ENCODE data around the gene MBD4. TPM values are rescaled to one million over a fixed set of nuclear protein-coding genes. Genes with fewer than 3 reads are reported as not detected.
A peak's percentile ranks its signal among the peaks of the same experiment; 100 is the strongest.
"Not testable (repeated sequence)": the region's sequence is repeated elsewhere in the genome, so short reads cannot be mapped to it uniquely, and the experiment has no call there.

The MBD4 gene
- total RNA-seq, 4 donors from 2014 or later, result 22.9 to 35.2 (median 28.6) TPM

GRCh38 chr3:129386984-129387383, 52.8 kb downstream of the MBD4 start:
- peak overlapping the region; percentile 24 to 76 (median 62) for H3K27ac ChIP-seq
- DNase-seq, result no peak
- peaks cover 13 to 30% of the 10 kb centered on the region in 2 donors for H3K4me1 ChIP-seq
- H3K27me3 ChIP-seq, result no peaks in the 10 kb centered on the region
- H3K36me3 ChIP-seq, result peaks cover 5 to 11% of the 10 kb centered on the region in 2 donors
- no peaks in the 10 kb centered on the region for H3K9me3 ChIP-seq
- TF ChIP-seq POLR2A (IDR thresholded peaks at IDR 0.05), result no peak
- TF ChIP-seq, protein P1, sequence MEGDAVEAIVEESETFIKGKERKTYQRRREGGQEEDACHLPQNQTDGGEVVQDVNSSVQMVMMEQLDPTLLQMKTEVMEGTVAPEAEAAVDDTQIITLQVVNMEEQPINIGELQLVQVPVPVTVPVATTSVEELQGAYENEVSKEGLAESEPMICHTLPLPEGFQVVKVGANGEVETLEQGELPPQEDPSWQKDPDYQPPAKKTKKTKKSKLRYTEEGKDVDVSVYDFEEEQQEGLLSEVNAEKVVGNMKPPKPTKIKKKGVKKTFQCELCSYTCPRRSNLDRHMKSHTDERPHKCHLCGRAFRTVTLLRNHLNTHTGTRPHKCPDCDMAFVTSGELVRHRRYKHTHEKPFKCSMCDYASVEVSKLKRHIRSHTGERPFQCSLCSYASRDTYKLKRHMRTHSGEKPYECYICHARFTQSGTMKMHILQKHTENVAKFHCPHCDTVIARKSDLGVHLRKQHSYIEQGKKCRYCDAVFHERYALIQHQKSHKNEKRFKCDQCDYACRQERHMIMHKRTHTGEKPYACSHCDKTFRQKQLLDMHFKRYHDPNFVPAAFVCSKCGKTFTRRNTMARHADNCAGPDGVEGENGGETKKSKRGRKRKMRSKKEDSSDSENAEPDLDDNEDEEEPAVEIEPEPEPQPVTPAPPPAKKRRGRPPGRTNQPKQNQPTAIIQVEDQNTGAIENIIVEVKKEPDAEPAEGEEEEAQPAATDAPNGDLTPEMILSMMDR (IDR thresholded peaks at IDR 0.05), result no peak
- no peak overlapping the region for H3K4me3 ChIP-seq (replicated peaks in 1 of 3)
- 67 to 86% methylated on average over 10 of the region's 10 CpGs for WGBS, 2 donors
- intact Hi-C loops (cut with DNase I), result no loop called here

DNA sequence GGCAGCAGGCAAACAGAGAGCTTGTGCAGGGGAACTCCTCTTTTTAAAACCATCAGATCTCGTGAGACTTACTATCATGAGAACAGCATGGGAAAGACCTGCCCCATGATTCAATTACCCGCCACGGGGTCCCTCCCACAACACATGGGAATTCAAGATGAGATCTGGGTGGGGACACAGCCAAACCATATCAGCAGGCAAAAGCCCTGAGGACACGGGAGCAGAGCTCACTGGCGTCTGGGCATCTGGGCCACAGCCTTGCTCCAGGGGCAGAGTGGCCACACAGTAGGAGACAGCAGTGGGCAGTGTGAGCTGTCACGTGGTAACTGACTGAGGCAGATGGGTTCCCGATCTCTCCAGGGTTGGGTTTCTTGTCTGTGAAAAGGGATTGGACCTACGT, 54.2 kb downstream of the MBD4 start:
- intact Hi-C loops (cut with DNase I); H3K36me3 ChIP-seq; H3K9me3 ChIP-seq; H3K27me3 ChIP-seq; H3K27ac ChIP-seq; DNase-seq; H3K4me3 ChIP-seq (replicated peaks in 1 of 3): not testable (repeated sequence)
- WGBS, 2 donors, result 77 to 89% methylated on average over 6 to 8 of the region's 8 CpGs
- peaks cover 13 to 30% of the 10 kb centered on the region in 2 donors for H3K4me1 ChIP-seq

- H3K36me3 ChIP-seq, result peaks cover 0 to 3% of the 10 kb centered on the region in 2 donors
- TF ChIP-seq, protein P1 (IDR thresholded peaks at IDR 0.05), result no peak
- no peak for TF ChIP-seq POLR2A (IDR thresholded peaks at IDR 0.05)
- H3K27me3 ChIP-seq, result no peaks in the 10 kb centered on the region
- no peaks in the 10 kb centered on the region for H3K9me3 ChIP-seq
- intact Hi-C loops (cut with DNase I), result no loop called here
- DNase-seq, result no peak
- H3K27ac ChIP-seq, result no peak overlapping the region
- peaks cover 13 to 28% of the 10 kb centered on the region in 2 donors for H3K4me1 ChIP-seq
- 77 to 80% methylated on average over 16 to 18 of the region's 18 CpGs for WGBS, 2 donors
- H3K4me3 ChIP-seq (replicated peaks in 1 of 3), result no peak overlapping the region
These were observed 55.0 kb downstream of the MBD4 start for GRCh38 chr3:129384594-129385323.

- peaks cover 7 to 22% of the 10 kb centered on the region in 2 donors for H3K4me1 ChIP-seq
- H3K27ac ChIP-seq; DNase-seq; H3K9me3 ChIP-seq; H3K4me3 ChIP-seq (replicated peaks in 1 of 3); H3K27me3 ChIP-seq; intact Hi-C loops (cut with DNase I); H3K36me3 ChIP-seq: not testable (repeated sequence)
- WGBS, 2 donors, result 60 to 79% methylated on average over 1 to 5 of the region's 5 CpGs
These were observed 55.6 kb downstream of the MBD4 start for GRCh38 chr3:129384103-129384502.

GRCh38 chr3:129383292-129383860, 56.4 kb downstream of the MBD4 start:
- intact Hi-C loops (cut with DNase I), result no loop called here

More at GRCh38 chr3:129383292-129383860, 56.4 kb downstream of the MBD4 start:
- Histone ChIP-seq H3K4me1 (peaks cover 5 to 15% of the 10 kb centered on the region in 2 donors), H3K27me3 (no peaks in the 10 kb centered on the region), H3K9me3 (no peaks in the 10 kb centered on the region), H3K27ac (no peak overlapping the region), H3K36me3 (no peaks in the 10 kb centered on the region), H3K4me3 (replicated peaks in 1 of 3) (no peak overlapping the region)
- WGBS, 2 donors, result 44 to 63% methylated on average over 5 to 6 of the region's 6 CpGs
- DNase-seq, result peak; percentile 54 to 71
- TF ChIP-seq, protein P1 (IDR thresholded peaks at IDR 0.05), result peak; percentile 34 to 78 (median 66)
- TF ChIP-seq POLR2A (IDR thresholded peaks at IDR 0.05), result no peak

Measured in thyroid gland (tissue), 4 donors.